Effector memory CD8-positive, alpha-beta T cell (primary cell): ENCODE data around the gene MAP2.

Experiments
- ATAC-seq: fragments of 150-1000 bp; cut with Tn5 transposase; replicated peaks from 2 replicates; pipeline ENCODE4 v1.10.0; 2021; ENCODE audit warnings: mild to moderate bottlenecking, moderate library complexity
- DNase-seq, 3 experiments: peaks; one replicate each; pipeline ENCODE4 v3.0.0; 2021
- H3K27ac Mint-ChIP-seq, 2 donors: one replicate each; pipeline ENCODE4 v1.8.0; 2022; ENCODE audit warnings: mild to moderate bottlenecking in 2 of 2, mixed read lengths in 2 of 2, moderate library complexity in 2 of 2
- H3K27me3 Mint-ChIP-seq, 2 donors: one replicate each; pipeline ENCODE4 v1.8.0; 2022; ENCODE audit warnings: mixed read lengths in 2 of 2
- H3K36me3 Mint-ChIP-seq: one replicate; pipeline ENCODE4 v1.8.0; 2022; ENCODE audit warnings: mild to moderate bottlenecking, moderate library complexity, mixed read lengths; ENCODE audit not compliant: insufficient read depth
- H3K4me1 Mint-ChIP-seq, 2 donors: one replicate each; pipeline ENCODE4 v1.8.0; 2022; ENCODE audit warnings: low read depth in 2 of 2, mixed read lengths in 2 of 2
- H3K4me3 Mint-ChIP-seq, 2 donors: one replicate each; pipeline ENCODE4 v1.8.0; 2022; ENCODE audit warnings: mild to moderate bottlenecking in 2 of 2, mixed read lengths in 2 of 2, moderate library complexity in 2 of 2
- H3K9me3 Mint-ChIP-seq, 2 donors: one replicate each; pipeline ENCODE4 v1.8.0; 2022; ENCODE audit warnings: mixed read lengths in 2 of 2

Gene MAP2

DNA sequence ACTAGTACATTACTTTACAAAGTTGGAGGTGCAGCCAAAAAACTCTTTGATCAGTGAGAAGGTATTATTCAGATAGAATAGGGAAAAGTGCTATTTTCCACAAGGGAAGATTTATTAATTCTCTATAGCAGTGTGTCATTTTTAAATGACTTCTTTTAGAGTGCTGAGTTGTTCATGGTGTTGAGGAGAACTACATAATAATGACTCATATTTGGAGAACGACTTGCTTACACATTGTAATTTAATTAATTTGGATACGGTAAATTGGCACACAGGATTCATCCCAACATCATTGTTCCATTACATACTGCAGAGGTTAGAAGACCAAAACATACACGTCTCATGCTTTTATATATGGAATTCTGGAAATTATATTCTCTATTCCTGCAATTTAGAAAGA is 22.1 kb upstream of the MAP2 start:
- ATAC-seq: no peak
- H3K4me1 Mint-ChIP-seq: no peaks in the 10 kb centered on the region
- DNase-seq: no peak
- no peaks in the 10 kb centered on the region for H3K27me3 Mint-ChIP-seq
- no peak overlapping the region for H3K4me3 Mint-ChIP-seq
- H3K27ac Mint-ChIP-seq: no peak overlapping the region
- H3K36me3 Mint-ChIP-seq: no peaks in the 10 kb centered on the region
- H3K9me3 Mint-ChIP-seq: peaks cover 0 to 1% of the 10 kb centered on the region in 2 donors

DNA sequence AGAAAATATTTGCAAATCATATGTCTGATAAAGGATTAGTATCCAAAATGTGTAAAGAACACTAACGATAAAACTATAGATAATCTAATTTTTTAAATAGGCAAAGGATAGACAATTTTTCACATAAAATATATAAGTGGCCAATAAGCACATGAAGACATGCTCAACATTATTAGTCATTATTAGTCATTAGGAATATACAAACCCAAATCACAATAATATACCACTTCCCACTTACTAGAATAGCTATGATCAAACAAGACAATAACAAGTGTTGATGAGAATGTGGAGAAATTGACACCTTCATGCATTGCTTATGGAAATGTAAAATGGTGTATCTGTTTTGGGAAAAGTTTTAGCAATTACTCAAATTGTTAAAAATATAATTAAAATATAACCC is 12.6 kb upstream of the MAP2 start:
- H3K36me3 Mint-ChIP-seq: no peaks in the 10 kb centered on the region
- no peak for DNase-seq
- H3K27ac Mint-ChIP-seq: no peak overlapping the region
- H3K27me3 Mint-ChIP-seq: no peaks in the 10 kb centered on the region
- H3K4me1 Mint-ChIP-seq: no peaks in the 10 kb centered on the region
- no peak overlapping the region for H3K4me3 Mint-ChIP-seq
- peaks cover 0 to 2% of the 10 kb centered on the region in 2 donors for H3K9me3 Mint-ChIP-seq
- ATAC-seq: no peak

- H3K4me1 Mint-ChIP-seq: no peaks in the 10 kb centered on the region
- no peak overlapping the region for H3K4me3 Mint-ChIP-seq
- no peak overlapping the region for H3K27ac Mint-ChIP-seq
- no peaks in the 10 kb centered on the region for H3K27me3 Mint-ChIP-seq
- DNase-seq: no peak
- peaks cover 0 to 2% of the 10 kb centered on the region in 2 donors for H3K9me3 Mint-ChIP-seq
- H3K36me3 Mint-ChIP-seq: no peaks in the 10 kb centered on the region
- no peak for ATAC-seq
Measured at GRCh38 chr2:209411718-209412117, 12.1 kb upstream of the MAP2 start.

- Mint-ChIP-seq H3K4me3 (no peak overlapping the region), H3K27ac (no peak overlapping the region), H3K27me3 (no peaks in the 10 kb centered on the region), H3K36me3 (no peaks in the 10 kb centered on the region), H3K4me1 (no peaks in the 10 kb centered on the region), H3K9me3 (peaks cover 0 to 2% of the 10 kb centered on the region in 2 donors)
- DNase-seq: no peak
- ATAC-seq: no peak
Measured at GRCh38 chr2:209413311-209414014, 10.4 kb upstream of the MAP2 start.

GRCh38 chr2:209416913-209417312 is 6.9 kb upstream of the MAP2 start:
- peaks cover 0 to 4% of the 10 kb centered on the region in 2 donors for H3K27me3 Mint-ChIP-seq
- DNase-seq (no peak), ATAC-seq (no peak)
- no peak overlapping the region for H3K27ac Mint-ChIP-seq
- no peaks in the 10 kb centered on the region for H3K4me1 Mint-ChIP-seq
- no peaks in the 10 kb centered on the region for H3K36me3 Mint-ChIP-seq
- no peak overlapping the region for H3K4me3 Mint-ChIP-seq
- peaks cover 0 to 2% of the 10 kb centered on the region in 2 donors for H3K9me3 Mint-ChIP-seq

GRCh38 chr2:209422191-209422754 is 1.6 kb upstream of the MAP2 start:
- Mint-ChIP-seq H3K9me3 (peaks cover 1 to 8% of the 10 kb centered on the region in 2 donors), H3K4me3 (no peak overlapping the region), H3K36me3 (no peaks in the 10 kb centered on the region), H3K27ac (no peak overlapping the region), H3K27me3 (peaks cover 19 to 34% of the 10 kb centered on the region in 2 donors), H3K4me1 (peaks cover 0 to 7% of the 10 kb centered on the region in 2 donors)
- DNase-seq: no peak
- ATAC-seq: no peak

DNA sequence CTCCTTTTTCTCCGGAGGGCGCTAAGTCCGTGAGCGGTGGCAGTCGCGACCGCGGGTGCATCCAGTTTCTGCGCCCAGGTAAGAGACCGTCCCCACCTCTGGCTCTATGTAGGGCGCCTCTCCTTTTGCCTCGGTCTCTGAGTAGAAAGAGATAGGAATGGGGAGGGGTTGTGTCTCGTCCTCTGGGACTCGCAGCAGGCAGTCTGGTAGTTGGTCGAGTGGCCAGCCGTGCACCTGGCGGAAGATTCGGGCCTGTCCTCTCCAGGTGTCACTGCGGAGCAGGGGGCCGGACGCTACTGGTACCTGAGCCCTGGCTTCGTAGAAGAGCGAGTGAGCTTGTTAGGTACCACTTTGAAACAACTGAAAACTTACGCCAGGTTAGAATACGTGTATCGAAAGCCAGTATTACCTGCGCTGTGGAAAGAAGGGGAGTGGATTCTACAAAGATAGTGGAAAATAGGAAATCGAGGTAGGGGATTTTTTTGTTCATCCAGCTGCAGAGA is 403 bp downstream of the MAP2 start:
- peaks cover 19 to 34% of the 10 kb centered on the region in 2 donors for H3K27me3 Mint-ChIP-seq
- peak overlapping the region; percentile 56 to 72 for H3K4me3 Mint-ChIP-seq
- peaks cover 1 to 8% of the 10 kb centered on the region in 2 donors for H3K9me3 Mint-ChIP-seq
- peak; percentile 16 for ATAC-seq
- peak overlapping the region in 1 of 2 donors; percentile 63 for H3K27ac Mint-ChIP-seq
- no peak for DNase-seq
- peaks cover 0 to 7% of the 10 kb centered on the region in 2 donors for H3K4me1 Mint-ChIP-seq
- no peaks in the 10 kb centered on the region for H3K36me3 Mint-ChIP-seq

- Mint-ChIP-seq H3K4me1 (peaks cover 0 to 7% of the 10 kb centered on the region in 2 donors), H3K27ac (no peak overlapping the region), H3K4me3 (peak overlapping the region in 1 of 2 donors; percentile 72), H3K27me3 (peaks cover 19 to 34% of the 10 kb centered on the region in 2 donors), H3K9me3 (peaks cover 1 to 8% of the 10 kb centered on the region in 2 donors), H3K36me3 (no peaks in the 10 kb centered on the region)
- ATAC-seq: no peak
- no peak for DNase-seq
Measured at GRCh38 chr2:209424781-209425470, 1.1 kb downstream of the MAP2 start.

DNA sequence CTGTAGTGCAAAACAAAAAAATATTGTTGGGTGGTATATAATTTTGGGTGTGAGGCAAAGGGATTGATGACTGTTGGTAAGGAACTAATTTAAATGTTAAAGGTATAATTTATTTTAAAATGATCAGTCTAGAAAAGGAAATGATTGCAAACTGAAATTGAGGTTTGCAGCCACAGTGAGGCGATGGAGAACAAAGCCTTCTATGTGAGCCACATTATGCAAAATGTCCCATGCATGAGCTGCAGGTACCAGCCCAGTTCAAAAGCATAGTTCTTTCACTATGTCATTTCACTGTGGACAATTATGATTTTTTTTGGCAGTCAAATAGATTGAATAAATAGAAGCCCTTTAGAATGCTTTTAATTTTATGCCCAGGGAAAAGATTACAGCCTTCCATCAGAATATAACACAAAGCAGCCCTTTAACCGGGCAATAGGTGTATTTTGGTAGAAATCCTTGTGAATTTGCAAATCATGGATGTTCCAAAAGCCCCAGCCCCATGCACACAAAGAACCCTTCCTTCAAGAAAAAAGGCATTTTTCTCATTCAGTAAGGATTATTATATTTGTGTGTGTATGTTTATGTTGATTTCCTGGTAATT is 1.7 kb downstream of the MAP2 start:
- Mint-ChIP-seq H3K27me3 (peaks cover 19 to 34% of the 10 kb centered on the region in 2 donors), H3K4me1 (peaks cover 0 to 7% of the 10 kb centered on the region in 2 donors), H3K9me3 (peaks cover 1 to 8% of the 10 kb centered on the region in 2 donors), H3K27ac (no peak overlapping the region), H3K36me3 (no peaks in the 10 kb centered on the region), H3K4me3 (no peak overlapping the region)
- ATAC-seq (no peak), DNase-seq (no peak)

GRCh38 chr2:209426432-209426831 is 2.6 kb downstream of the MAP2 start:
- peaks cover 19 to 34% of the 10 kb centered on the region in 2 donors for H3K27me3 Mint-ChIP-seq
- DNase-seq (no peak), ATAC-seq (no peak)
- no peak overlapping the region for H3K4me3 Mint-ChIP-seq
- peaks cover 1 to 8% of the 10 kb centered on the region in 2 donors for H3K9me3 Mint-ChIP-seq
- no peaks in the 10 kb centered on the region for H3K36me3 Mint-ChIP-seq
- no peak overlapping the region for H3K27ac Mint-ChIP-seq
- H3K4me1 Mint-ChIP-seq: peaks cover 0 to 7% of the 10 kb centered on the region in 2 donors

DNA sequence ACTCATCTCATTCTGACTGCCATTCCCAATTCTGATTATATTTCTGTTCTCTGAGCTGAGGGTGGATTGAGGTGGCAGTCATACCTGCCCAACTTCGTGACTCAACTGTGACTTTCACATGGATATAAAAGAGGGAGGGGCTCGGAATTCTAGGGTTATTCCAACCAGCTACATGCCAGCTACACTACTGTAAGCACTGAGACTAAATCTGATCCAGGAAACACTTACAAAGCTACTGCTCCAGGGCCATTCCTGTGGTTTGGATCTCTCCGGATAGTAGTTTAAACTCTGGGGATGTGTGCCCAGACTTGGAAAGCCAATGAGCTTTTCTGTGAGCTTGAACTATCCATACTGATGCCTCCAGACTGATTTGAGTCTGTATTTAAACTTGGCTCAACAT is 7.9 kb downstream of the MAP2 start:
- ATAC-seq: no peak
- no peak overlapping the region for H3K4me3 Mint-ChIP-seq
- no peaks in the 10 kb centered on the region for H3K4me1 Mint-ChIP-seq
- no peak overlapping the region for H3K27ac Mint-ChIP-seq
- no peaks in the 10 kb centered on the region for H3K9me3 Mint-ChIP-seq
- H3K27me3 Mint-ChIP-seq: no peaks in the 10 kb centered on the region
- H3K36me3 Mint-ChIP-seq: no peaks in the 10 kb centered on the region
- no peak for DNase-seq

GRCh38 chr2:209441541-209441940 is 17.7 kb downstream of the MAP2 start:
- Mint-ChIP-seq H3K27ac (no peak overlapping the region), H3K4me1 (no peaks in the 10 kb centered on the region), H3K9me3 (no peaks in the 10 kb centered on the region), H3K27me3 (no peaks in the 10 kb centered on the region), H3K36me3 (no peaks in the 10 kb centered on the region), H3K4me3 (no peak overlapping the region)
- ATAC-seq (no peak), DNase-seq (no peak)

DNA sequence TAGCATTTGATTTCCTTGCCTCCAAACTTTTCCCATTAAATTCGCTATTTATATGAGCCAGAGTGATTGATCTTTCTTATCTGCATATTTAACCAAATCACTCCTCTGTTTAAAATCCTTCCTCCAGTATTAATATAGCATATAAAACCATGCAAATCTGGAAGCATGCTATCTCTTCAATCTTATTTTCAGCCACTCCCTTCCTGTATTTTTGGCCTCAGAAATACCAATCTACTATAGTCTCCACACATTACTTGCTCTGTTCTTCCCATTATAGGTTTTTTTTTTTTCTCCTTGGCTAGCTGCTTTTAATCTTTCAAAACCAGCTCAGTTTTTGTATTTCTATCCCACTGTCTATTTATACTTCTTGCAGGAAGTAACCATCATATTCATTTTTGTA is 19.1 kb downstream of the MAP2 start:
- H3K4me1 Mint-ChIP-seq: no peaks in the 10 kb centered on the region
- DNase-seq (no peak), ATAC-seq (no peak)
- no peaks in the 10 kb centered on the region for H3K36me3 Mint-ChIP-seq
- H3K4me3 Mint-ChIP-seq: no peak overlapping the region
- no peaks in the 10 kb centered on the region for H3K9me3 Mint-ChIP-seq
- no peak overlapping the region for H3K27ac Mint-ChIP-seq
- no peaks in the 10 kb centered on the region for H3K27me3 Mint-ChIP-seq
